GM12878 (cell line): ENCODE results near the gene IFRD1. TPM values are rescaled to one million over a fixed set of nuclear protein-coding genes. Genes with fewer than 3 reads are reported as not detected.

Source experiments
- BCL11A ChIP-seq: IDR thresholded peaks from 2 replicates; pipeline ENCODE4 v1.6.1; 2011; ENCODE audit warnings: low read depth, low read length
- FOXM1 ChIP-seq: IDR thresholded peaks from 2 replicates; pipeline ENCODE4 v1.6.1; 2012; ENCODE audit warnings: low read depth, mild to moderate bottlenecking, inconsistent platforms, low read length, moderate library complexity
- GATAD2B ChIP-seq: fragments of 450-650 bp; conservative IDR thresholded peaks from 2 replicates; pipeline ENCODE4 v1.6.1; 2017; ENCODE audit warnings: low read depth, mild to moderate bottlenecking, moderate library complexity
- JUND ChIP-seq: IDR thresholded peaks from 2 replicates; pipeline ENCODE4 v1.6.1; 2012; ENCODE audit warnings: low read depth, mild to moderate bottlenecking, low read length, improper control_type of control experiment, moderate library complexity
- MXI1 ChIP-seq: fragments of 150-350 bp; IDR thresholded peaks from 2 replicates; pipeline ENCODE4 v1.6.1; 2011; ENCODE audit warnings: low read depth, mild to moderate bottlenecking, inconsistent platforms, low read length, improper control_type of control experiment
- NFXL1 ChIP-seq: fragments of 450-650 bp; IDR thresholded peaks from 2 replicates; pipeline ENCODE4 v1.6.1; 2017; ENCODE audit warnings: antibody characterized with exemption, mild to moderate bottlenecking, borderline replicate concordance
- POLR2A ChIP-seq: IDR thresholded peaks from 2 replicates; pipeline ENCODE4 v1.6.1; 2011; ENCODE audit warnings: low read depth, mild to moderate bottlenecking, low read length
- RCOR1 ChIP-seq: conservative IDR thresholded peaks from 2 replicates; pipeline ENCODE4 v1.6.1; 2012; ENCODE audit warnings: low read depth, low read length, improper control_type of control experiment
- REST ChIP-seq: IDR thresholded peaks from 2 replicates; pipeline ENCODE4 v1.6.1; 2012; ENCODE audit warnings: mild to moderate bottlenecking, low read depth, low read length
- SMAD1 ChIP-seq: fragments of 450-650 bp; IDR thresholded peaks from 2 replicates; pipeline ENCODE4 v1.6.1; 2018; ENCODE audit warnings: mild to moderate bottlenecking, low read depth; ENCODE audit not compliant: partially characterized antibody
- TAF1 ChIP-seq: IDR thresholded peaks from 2 replicates; pipeline ENCODE4 v1.6.1; 2011; ENCODE audit warnings: mild to moderate bottlenecking, low read depth, low read length, borderline replicate concordance
- TARDBP ChIP-seq: IDR thresholded peaks from 2 replicates; pipeline ENCODE4 v1.6.1; 2016; ENCODE audit warnings: borderline replicate concordance
- TCF12 ChIP-seq: IDR thresholded peaks from 2 replicates; pipeline ENCODE4 v1.6.1; 2011; ENCODE audit warnings: low read depth, mild to moderate bottlenecking, low read length
- ZBTB11 ChIP-seq: fragments of 450-650 bp; formaldehyde crosslinking; IDR thresholded peaks from 2 replicates; pipeline ENCODE4 v1.5.0; 2022; ENCODE audit warnings: mild to moderate bottlenecking, missing genetic modification characterization
- polyA plus RNA-seq, 11 experiments: library from polyadenylated mRNA; depleted of rRNA in 4 of 11; unstranded in 6 of 11; stranded (reverse) in 5 of 11; fragments of >200 nt; fragmentation: Nextera tagmentation in 4 of 11; fragmentation: Illumina TruSeq in 1 of 11; extraction: Ambion mirVana in 4 of 11; extraction: Trizol in 1 of 11; gene quantifications; 1 replicate in 1 of 11; 2 replicates in 10 of 11; pipeline versions ENCODE4 v1.2.1 to v1.2.3, GENCODE V29; 2011 to 2016; ENCODE audit warnings: inconsistent platforms in 2 of 11, missing spikeins in 2 of 11, low read depth in 1 of 11
- total RNA-seq, 4 experiments: library from RNA; depleted of rRNA in 3 of 4; stranded (reverse); fragments of >200 nt in 3 of 4; fragmentation: Illumina TruSeq in 1 of 4; extraction: Trizol in 1 of 4; gene quantifications; 2 replicates each; pipeline versions ENCODE4 v1.2.1 to v1.2.3, GENCODE V29; 2013 to 2021
- TF ChIP-seq, protein P1 (sequence below): fragments of 450-650 bp; IDR thresholded peaks from 2 replicates; pipeline ENCODE4 v1.6.1; 2017; ENCODE audit warnings: mild to moderate bottlenecking, moderate library complexity

IFRD1 gene
- total and polyA plus RNA-seq, 10 of the 15 experiments (the other 5 are each of a cell fraction or from before 2014, with no cell fraction given): 9.6 to 31.1 (median 19.9) TPM

DNA sequence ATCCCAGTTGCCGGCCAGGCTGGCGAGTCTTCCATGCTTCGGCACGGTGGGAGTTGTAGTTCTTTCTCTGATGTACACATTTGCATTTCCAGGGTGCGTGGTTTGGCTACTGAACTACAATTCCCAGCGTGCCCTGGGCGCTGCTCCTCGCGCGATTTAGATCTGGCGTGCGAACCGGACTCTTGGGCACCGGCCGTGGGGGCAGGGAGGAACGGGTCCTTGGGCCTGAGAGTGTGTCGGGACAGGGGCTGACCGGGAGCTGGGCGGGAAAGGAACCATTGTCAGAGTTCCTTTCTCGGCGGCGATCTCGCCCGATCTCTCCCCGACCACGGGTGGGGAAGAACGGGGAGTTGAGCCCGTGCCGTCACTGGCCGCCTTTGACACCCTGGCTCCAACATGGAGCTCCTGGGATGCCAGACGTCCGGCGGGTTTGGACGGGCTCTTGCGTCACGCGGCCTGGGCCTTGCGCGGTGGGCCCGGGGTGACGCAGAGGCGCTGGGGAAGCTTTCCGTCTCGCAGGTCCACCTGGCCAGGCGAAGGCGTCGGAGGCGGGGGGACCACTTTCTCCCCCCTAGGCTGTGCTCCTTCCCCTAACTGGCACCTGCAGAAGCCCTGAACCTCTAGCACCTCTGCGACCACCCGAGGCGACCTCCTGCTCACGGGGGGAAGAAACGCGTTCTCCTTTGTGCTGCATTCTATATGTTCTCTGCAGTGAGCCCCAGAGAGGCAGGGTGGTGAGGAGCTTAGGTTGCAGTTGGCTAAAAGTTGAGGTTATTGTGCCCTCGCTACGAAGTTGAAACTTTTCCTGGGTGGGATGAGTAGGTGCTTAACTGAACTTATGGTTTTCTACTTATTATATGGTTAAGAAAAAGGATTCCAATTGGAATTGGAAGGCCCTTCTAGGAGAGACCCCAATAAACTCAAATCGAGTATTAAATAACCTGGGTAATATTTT, 824 bp downstream of the IFRD1 start (continued):
- TF ChIP-seq ZBTB11 (no peak), TAF1 (0 out of 2 replicates have a peak, but pooled peaks have one; percentile 21), BCL11A (no peak), POLR2A (no peak), TARDBP (peak; percentile 85; the same call in 1 of the 2 replicates), MXI1 (peak; percentile 87; the same call in 1 of the 2 replicates), FOXM1 (no peak), TCF12 (peak; percentile 18; the same call in 1 of the 2 replicates), GATAD2B (peak; percentile 59; the same call in 1 of the 2 replicates), JUND (no peak), SMAD1 (no peak), RCOR1 (peak; percentile 95), NFXL1 (no peak), REST (no peak)
- TF ChIP-seq, protein P1, sequence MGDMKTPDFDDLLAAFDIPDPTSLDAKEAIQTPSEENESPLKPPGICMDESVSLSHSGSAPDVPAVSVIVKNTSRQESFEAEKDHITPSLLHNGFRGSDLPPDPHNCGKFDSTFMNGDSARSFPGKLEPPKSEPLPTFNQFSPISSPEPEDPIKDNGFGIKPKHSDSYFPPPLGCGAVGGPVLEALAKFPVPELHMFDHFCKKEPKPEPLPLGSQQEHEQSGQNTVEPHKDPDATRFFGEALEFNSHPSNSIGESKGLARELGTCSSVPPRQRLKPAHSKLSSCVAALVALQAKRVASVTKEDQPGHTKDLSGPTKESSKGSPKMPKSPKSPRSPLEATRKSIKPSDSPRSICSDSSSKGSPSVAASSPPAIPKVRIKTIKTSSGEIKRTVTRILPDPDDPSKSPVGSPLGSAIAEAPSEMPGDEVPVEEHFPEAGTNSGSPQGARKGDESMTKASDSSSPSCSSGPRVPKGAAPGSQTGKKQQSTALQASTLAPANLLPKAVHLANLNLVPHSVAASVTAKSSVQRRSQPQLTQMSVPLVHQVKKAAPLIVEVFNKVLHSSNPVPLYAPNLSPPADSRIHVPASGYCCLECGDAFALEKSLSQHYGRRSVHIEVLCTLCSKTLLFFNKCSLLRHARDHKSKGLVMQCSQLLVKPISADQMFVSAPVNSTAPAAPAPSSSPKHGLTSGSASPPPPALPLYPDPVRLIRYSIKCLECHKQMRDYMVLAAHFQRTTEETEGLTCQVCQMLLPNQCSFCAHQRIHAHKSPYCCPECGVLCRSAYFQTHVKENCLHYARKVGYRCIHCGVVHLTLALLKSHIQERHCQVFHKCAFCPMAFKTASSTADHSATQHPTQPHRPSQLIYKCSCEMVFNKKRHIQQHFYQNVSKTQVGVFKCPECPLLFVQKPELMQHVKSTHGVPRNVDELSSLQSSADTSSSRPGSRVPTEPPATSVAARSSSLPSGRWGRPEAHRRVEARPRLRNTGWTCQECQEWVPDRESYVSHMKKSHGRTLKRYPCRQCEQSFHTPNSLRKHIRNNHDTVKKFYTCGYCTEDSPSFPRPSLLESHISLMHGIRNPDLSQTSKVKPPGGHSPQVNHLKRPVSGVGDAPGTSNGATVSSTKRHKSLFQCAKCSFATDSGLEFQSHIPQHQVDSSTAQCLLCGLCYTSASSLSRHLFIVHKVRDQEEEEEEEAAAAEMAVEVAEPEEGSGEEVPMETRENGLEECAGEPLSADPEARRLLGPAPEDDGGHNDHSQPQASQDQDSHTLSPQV: no peak
